GM12865 (cell line): ENCODE results near the gene CDH4.

Experiments
- DNase-seq: peaks from one replicate; pipeline ENCODE4 v3.0.0; 2010; ENCODE audit warnings: low read depth
- H3K4me3 ChIP-seq: 2 replicates; pipeline ENCODE4 v1.5.1; 2011; ENCODE audit warnings: mild to moderate bottlenecking, low read depth, low read length, control low read depth
- TF ChIP-seq, protein P1 (sequence below): IDR thresholded peaks from 2 replicates; pipeline ENCODE4 v1.5.1; 2011; ENCODE audit warnings: low read length, control low read depth, low read depth, inconsistent platforms; ENCODE audit not compliant: insufficient read depth; ENCODE audit errors: missing control alignments

CDH4 gene

DNA sequence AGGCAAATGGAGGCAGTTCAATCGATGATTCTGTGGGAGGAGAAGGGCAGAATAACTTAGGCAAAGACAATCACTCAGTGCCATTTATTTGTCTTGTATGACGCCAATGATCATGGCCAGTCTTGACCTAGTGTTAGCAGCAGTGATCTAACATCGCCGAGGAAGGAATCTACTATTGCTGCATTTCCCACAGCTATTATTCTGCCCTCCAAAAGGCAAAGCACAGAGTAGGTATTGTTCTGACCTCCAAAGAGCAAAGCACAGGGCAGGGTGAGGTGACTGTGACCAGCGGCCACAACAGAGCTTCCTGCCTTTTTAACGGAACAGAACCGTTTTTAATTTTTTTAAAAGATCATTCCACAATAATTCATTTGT, 235.9 kb downstream of the CDH4 start:
- no peak overlapping the region for H3K4me3 ChIP-seq
- no peak for DNase-seq
- TF ChIP-seq, protein P1, sequence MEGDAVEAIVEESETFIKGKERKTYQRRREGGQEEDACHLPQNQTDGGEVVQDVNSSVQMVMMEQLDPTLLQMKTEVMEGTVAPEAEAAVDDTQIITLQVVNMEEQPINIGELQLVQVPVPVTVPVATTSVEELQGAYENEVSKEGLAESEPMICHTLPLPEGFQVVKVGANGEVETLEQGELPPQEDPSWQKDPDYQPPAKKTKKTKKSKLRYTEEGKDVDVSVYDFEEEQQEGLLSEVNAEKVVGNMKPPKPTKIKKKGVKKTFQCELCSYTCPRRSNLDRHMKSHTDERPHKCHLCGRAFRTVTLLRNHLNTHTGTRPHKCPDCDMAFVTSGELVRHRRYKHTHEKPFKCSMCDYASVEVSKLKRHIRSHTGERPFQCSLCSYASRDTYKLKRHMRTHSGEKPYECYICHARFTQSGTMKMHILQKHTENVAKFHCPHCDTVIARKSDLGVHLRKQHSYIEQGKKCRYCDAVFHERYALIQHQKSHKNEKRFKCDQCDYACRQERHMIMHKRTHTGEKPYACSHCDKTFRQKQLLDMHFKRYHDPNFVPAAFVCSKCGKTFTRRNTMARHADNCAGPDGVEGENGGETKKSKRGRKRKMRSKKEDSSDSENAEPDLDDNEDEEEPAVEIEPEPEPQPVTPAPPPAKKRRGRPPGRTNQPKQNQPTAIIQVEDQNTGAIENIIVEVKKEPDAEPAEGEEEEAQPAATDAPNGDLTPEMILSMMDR = no peak

GRCh38 chr20:61490721-61491120, 238.7 kb downstream of the CDH4 start:
- no peak for DNase-seq
- no peak overlapping the region for H3K4me3 ChIP-seq
- TF ChIP-seq, protein P1 = no peak

- DNase-seq = no peak
- H3K4me3 ChIP-seq = no peak overlapping the region
- TF ChIP-seq, protein P1 = no peak
These were observed 240.0 kb downstream of the CDH4 start for GRCh38 chr20:61492065-61492464.

DNA sequence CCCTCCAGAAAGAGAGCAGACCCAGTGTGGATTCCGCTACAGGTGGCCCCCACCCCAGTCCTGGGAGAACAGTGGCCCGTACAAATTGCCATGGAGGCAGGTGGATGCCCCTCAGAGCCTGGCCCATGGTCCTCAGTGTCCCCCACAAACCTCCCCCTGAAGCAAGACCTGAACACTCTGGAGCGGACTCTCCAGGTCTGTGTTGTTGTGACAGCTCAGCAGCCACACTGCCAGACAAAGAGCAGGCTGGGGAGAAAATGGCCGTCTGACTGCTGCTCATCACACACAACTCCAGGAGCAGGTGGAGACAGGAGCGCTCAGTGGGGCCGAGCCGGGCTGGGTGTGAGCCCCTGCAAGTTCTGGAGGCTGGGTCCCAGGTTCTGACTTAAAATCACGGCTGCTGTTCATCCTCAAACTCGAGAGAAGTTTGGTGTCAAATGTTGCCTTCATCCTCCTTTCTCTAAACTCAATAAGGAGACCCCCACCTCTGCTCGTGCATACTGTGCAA, 241.8 kb downstream of the CDH4 start:
- no peak for DNase-seq
- TF ChIP-seq, protein P1 = no peak
- no peak overlapping the region for H3K4me3 ChIP-seq

GRCh38 chr20:61494763-61495575, 242.9 kb downstream of the CDH4 start:
- DNase-seq = no peak
- TF ChIP-seq, protein P1 = no peak

DNA sequence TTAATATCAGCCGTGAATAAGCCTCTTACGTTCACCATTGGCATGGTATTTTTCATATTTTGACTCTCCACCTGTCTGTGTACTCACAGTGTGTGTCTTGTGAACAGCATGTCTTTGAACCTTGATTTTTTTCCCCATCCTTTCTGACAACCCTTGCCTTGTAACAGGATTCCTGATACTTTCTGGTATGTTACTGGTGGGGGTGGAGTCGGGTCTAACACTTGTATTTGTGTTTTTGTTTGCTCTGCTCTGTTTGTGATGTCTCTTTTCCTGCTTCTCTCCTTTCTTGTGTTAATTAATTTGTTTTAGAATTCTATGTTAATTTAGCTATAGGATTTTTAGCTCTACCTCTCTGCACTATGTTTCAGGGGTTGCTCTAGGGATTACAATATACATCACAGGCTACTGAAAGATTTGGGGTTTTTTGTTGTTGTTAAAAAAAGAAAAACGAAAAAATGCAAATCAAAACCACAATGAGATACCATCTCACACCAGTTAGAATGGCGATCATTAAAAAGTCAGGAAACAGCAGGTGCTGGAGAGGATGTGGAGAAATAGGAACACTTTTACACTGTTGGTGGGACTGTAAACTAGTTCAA, 245.1 kb downstream of the CDH4 start:
- H3K4me3 ChIP-seq = no peak overlapping the region
- DNase-seq = no peak
- TF ChIP-seq, protein P1 = no peak

More at GRCh38 chr20:61494763-61495575, 242.9 kb downstream of the CDH4 start:
- H3K4me3 ChIP-seq = no peak overlapping the region
